Measurements from ENCODE around the gene STIP1. TPM values are rescaled to one million over a fixed set of nuclear protein-coding genes. Genes with fewer than 3 reads are reported as not detected.

The STIP1 gene
- total RNA-seq, 2 donors from 2014 or later, result 104 to 139 TPM

DNA sequence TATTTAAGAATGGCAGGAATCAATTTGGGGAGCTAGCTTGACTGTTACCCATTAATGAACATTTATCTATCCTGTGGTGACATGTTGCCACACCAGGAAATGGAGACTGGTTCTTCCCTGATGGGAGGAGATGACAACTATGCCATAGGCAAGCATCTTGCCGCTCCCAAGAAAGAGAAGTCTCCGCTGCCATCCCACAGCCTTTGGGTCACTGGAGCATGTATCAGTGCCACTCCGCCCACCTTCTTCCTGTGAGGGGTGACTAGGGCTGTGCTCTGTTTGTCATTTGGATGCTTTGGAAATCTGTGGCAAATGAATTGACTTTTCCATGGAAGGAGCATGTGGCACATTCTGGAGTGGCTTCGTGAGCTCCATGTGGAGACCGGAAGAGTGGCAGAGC is 6.5 kb downstream of the STIP1 start:
- H3K36me3 ChIP-seq, result peaks cover 12 to 26% of the 10 kb centered on the region in 2 donors

DNA sequence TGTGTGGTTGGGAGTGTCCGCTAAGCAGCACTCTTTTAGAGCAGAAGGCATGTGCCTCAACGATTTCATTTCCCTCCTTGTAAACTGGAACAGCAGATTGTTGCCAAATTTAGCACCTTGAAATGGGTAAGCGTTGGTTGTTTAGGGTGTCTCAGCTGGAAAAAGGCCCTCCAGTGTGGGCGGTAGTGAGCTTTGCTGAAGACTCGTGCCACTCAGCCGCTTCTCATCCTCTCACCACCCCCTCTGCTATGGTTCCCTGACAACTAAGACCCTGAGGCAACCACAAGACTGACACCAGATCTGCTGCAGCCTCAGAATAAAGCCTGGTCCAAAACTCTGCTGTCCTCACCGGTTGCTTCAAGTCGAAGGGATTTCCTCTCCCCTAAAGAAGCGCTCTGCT is 10.7 kb downstream of the STIP1 start:
- no peak for TF ChIP-seq POLR2AphosphoS5 (IDR thresholded peaks at IDR 0.05)
- no peak for TF ChIP-seq POLR2A (IDR thresholded peaks at IDR 0.05)
- TF ChIP-seq, protein P1, sequence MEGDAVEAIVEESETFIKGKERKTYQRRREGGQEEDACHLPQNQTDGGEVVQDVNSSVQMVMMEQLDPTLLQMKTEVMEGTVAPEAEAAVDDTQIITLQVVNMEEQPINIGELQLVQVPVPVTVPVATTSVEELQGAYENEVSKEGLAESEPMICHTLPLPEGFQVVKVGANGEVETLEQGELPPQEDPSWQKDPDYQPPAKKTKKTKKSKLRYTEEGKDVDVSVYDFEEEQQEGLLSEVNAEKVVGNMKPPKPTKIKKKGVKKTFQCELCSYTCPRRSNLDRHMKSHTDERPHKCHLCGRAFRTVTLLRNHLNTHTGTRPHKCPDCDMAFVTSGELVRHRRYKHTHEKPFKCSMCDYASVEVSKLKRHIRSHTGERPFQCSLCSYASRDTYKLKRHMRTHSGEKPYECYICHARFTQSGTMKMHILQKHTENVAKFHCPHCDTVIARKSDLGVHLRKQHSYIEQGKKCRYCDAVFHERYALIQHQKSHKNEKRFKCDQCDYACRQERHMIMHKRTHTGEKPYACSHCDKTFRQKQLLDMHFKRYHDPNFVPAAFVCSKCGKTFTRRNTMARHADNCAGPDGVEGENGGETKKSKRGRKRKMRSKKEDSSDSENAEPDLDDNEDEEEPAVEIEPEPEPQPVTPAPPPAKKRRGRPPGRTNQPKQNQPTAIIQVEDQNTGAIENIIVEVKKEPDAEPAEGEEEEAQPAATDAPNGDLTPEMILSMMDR (IDR thresholded peaks at IDR 0.05), result no peak
- WGBS, result 70% methylated on average over 9 of the region's 9 CpGs
- Histone ChIP-seq H3K4me3 (no peak overlapping the region), H3K9me3 (no peaks in the 10 kb centered on the region), H3K4me1 (replicated peaks) (no peaks in the 10 kb centered on the region), H3K27me3 (replicated peaks; ENCODE audit: insufficient read depth) (no peaks in the 10 kb centered on the region), H3K36me3 (peaks cover 15 to 35% of the 10 kb centered on the region in 2 donors), H3K27ac (no peak overlapping the region)
- intact Hi-C loops (cut with DNase I), result no loop called here
- DNase-seq (ENCODE audit: low spot score), result no peak

More for the DNA sequence above, 6.5 kb downstream of the STIP1 start:
- no peak for DNase-seq (ENCODE audit: low spot score)
- Histone ChIP-seq H3K27ac (no peak overlapping the region), H3K27me3 (replicated peaks; ENCODE audit: insufficient read depth) (no peaks in the 10 kb centered on the region), H3K4me1 (replicated peaks) (no peaks in the 10 kb centered on the region), H3K9me3 (no peaks in the 10 kb centered on the region), H3K4me3 (no peak overlapping the region)
- intact Hi-C loops (cut with DNase I), result no loop called here
- 92% methylated on average over 5 of the region's 5 CpGs for WGBS
- TF ChIP-seq POLR2A (IDR thresholded peaks at IDR 0.05) (no peak), POLR2AphosphoS5 (IDR thresholded peaks at IDR 0.05) (no peak)
- TF ChIP-seq, protein P1 (IDR thresholded peaks at IDR 0.05), result no peak

DNA sequence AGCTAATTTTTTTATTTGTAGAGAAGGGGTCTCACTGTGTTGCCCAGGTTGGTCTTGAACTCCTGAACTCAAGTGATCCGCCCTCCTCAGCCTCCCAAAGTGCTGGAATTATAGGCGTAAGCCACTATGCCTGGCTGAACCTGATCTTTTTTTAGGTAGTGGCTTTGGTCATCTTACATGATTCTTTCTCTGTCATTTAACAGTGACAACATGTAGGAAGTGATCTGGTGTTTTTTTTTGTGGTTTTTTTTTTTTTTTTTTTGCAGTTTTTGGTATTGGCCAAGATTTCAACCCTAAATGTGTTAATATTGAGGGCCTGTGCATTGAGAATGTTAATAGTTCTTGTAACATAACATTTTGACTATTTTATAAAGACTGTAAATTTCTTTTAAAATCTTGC is 12.5 kb downstream of the STIP1 start:
- no peaks in the 10 kb centered on the region for H3K9me3 ChIP-seq
- peaks cover 15 to 36% of the 10 kb centered on the region in 2 donors for H3K36me3 ChIP-seq
- WGBS, result 97% methylated on average over 2 of the region's 2 CpGs
- intact Hi-C loops (cut with DNase I), result no loop called here
- no peaks in the 10 kb centered on the region for H3K27me3 ChIP-seq (replicated peaks; ENCODE audit: insufficient read depth)
- H3K27ac ChIP-seq, result no peak overlapping the region
- H3K4me1 ChIP-seq (replicated peaks), result no peaks in the 10 kb centered on the region
- H3K4me3 ChIP-seq, result no peak overlapping the region
- no peak for DNase-seq (ENCODE audit: low spot score)
- TF ChIP-seq, protein P1 (IDR thresholded peaks at IDR 0.05), result no peak
- TF ChIP-seq POLR2AphosphoS5 (IDR thresholded peaks at IDR 0.05), result no peak
- TF ChIP-seq POLR2A (IDR thresholded peaks at IDR 0.05), result no peak

DNA sequence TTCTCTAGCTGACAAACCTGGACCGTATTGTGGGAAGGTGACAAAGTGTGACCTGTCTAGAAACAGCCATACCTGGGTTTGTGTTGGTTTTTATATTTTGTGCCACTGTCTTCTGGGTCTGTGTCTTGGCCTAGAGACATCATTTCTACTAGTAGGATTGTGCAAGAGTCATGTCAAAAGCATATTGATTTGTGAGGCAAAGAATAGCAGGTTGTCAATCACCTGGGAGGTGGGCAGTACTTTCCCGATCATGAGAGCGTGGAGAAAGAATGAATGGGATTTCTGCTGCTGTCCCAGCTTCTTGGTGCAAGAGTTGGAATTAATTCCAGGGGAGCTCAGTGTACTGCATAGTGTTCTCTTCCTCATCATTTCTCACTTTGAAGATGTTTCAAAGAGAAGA is 15.6 kb downstream of the STIP1 start:
- H3K9me3 ChIP-seq, result no peaks in the 10 kb centered on the region
- WGBS, result 80% methylated on average over 3 of the region's 3 CpGs
- H3K4me3 ChIP-seq, result no peak overlapping the region
- H3K27ac ChIP-seq, result no peak overlapping the region
- intact Hi-C loops (cut with DNase I), result no loop called here
- no peak for TF ChIP-seq POLR2AphosphoS5 (IDR thresholded peaks at IDR 0.05)
- no peak for TF ChIP-seq POLR2A (IDR thresholded peaks at IDR 0.05)
- no peaks in the 10 kb centered on the region for H3K27me3 ChIP-seq (replicated peaks; ENCODE audit: insufficient read depth)
- DNase-seq (ENCODE audit: low spot score), result no peak
- H3K4me1 ChIP-seq (replicated peaks), result no peaks in the 10 kb centered on the region
- peaks cover 9 to 17% of the 10 kb centered on the region in 2 donors for H3K36me3 ChIP-seq

DNA sequence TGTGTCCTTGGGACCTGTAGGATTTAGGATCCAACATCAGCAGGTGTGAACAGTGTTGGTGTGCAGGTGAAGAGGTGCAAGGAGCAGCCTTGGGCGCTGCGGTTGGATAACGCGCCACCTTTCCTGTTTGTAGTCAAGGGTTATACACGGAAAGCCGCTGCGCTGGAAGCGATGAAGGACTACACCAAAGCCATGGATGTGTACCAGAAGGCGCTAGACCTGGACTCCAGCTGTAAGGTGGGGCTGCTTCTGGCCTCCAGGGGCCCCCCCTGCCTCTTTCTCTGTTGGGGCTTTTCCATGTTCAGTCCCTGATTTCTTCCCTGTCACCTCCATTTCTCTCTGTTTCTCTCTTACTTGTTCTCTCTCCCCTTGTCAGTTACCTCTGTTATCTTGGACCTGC is 17.0 kb downstream of the STIP1 start:
- no peaks in the 10 kb centered on the region for H3K27me3 ChIP-seq (replicated peaks; ENCODE audit: insufficient read depth)
- intact Hi-C loops (cut with DNase I), result no loop called here
- no peak overlapping the region for H3K4me3 ChIP-seq
- TF ChIP-seq POLR2AphosphoS5 (IDR thresholded peaks at IDR 0.05) (no peak), POLR2A (IDR thresholded peaks at IDR 0.05) (no peak)
- TF ChIP-seq, protein P1 (IDR thresholded peaks at IDR 0.05), result no peak
- no peak overlapping the region for H3K27ac ChIP-seq
- DNase-seq (ENCODE audit: low spot score), result no peak
- H3K9me3 ChIP-seq, result no peaks in the 10 kb centered on the region
- H3K36me3 ChIP-seq, result peaks cover 5 to 17% of the 10 kb centered on the region in 2 donors
- H3K4me1 ChIP-seq (replicated peaks), result no peaks in the 10 kb centered on the region
- WGBS, result 96% methylated on average over 9 of the region's 9 CpGs
